Measurements from ENCODE around the gene BCDIN3D. TPM values are rescaled to one million over a fixed set of nuclear protein-coding genes. Genes with fewer than 3 reads are reported as not detected.

The BCDIN3D gene
- polyA plus RNA-seq, 1 of the 3 experiments (the other 2 are of a cell fraction) = 2.3 TPM

- H3K79me2 ChIP-seq (ENCODE audit: insufficient read depth) = peaks cover 15% of the 10 kb centered on the region; the same call in 1 of the 2 replicates
- no peak overlapping the region for H2AFZ ChIP-seq (ENCODE audit: low read depth)
- 92% methylated on average over 4 of the region's 4 CpGs for WGBS (ENCODE audit: low lambda C conversion rate)
- H3K4me1 ChIP-seq (ENCODE audit: control insufficient read depth in 1 of 2, insufficient read depth in 2 of 2, low read depth in 1 of 2, low read length in 1 of 2) = peaks cover 11 to 18% of the 10 kb centered on the region in 2 experiments; a peak in 3 of 4 replicates
- TF ChIP-seq SIN3A (IDR thresholded peaks at IDR 0.05; ENCODE audit: borderline replicate concordance, low read depth, low read length) = no peak
- no peak for TF ChIP-seq MEF2A (IDR thresholded peaks at IDR 0.05; ENCODE audit: borderline replicate concordance, low read depth)
- no peak for TF ChIP-seq MXI1 (IDR thresholded peaks at IDR 0.05; ENCODE audit: low read depth, low read length)
- TF ChIP-seq EZH2phosphoT487 (IDR thresholded peaks at IDR 0.05; ENCODE audit: borderline replicate concordance, low read depth) = no peak
- TF ChIP-seq FOXJ3 (CRISPR knock-in tag; IDR thresholded peaks at IDR 0.05) = no peak
- TF ChIP-seq RXRA (IDR thresholded peaks at IDR 0.05; ENCODE audit: borderline replicate concordance, low read depth) = no peak
- TF ChIP-seq TCF12 (IDR thresholded peaks at IDR 0.05) = no peak
- no peak for TF ChIP-seq YY1 (IDR thresholded peaks at IDR 0.05; ENCODE audit: low read depth)
- TF ChIP-seq, protein P1, sequence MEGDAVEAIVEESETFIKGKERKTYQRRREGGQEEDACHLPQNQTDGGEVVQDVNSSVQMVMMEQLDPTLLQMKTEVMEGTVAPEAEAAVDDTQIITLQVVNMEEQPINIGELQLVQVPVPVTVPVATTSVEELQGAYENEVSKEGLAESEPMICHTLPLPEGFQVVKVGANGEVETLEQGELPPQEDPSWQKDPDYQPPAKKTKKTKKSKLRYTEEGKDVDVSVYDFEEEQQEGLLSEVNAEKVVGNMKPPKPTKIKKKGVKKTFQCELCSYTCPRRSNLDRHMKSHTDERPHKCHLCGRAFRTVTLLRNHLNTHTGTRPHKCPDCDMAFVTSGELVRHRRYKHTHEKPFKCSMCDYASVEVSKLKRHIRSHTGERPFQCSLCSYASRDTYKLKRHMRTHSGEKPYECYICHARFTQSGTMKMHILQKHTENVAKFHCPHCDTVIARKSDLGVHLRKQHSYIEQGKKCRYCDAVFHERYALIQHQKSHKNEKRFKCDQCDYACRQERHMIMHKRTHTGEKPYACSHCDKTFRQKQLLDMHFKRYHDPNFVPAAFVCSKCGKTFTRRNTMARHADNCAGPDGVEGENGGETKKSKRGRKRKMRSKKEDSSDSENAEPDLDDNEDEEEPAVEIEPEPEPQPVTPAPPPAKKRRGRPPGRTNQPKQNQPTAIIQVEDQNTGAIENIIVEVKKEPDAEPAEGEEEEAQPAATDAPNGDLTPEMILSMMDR (IDR thresholded peaks at IDR 0.05) = no peak
- TF ChIP-seq EP300 (IDR thresholded peaks at IDR 0.05; ENCODE audit: borderline replicate concordance in 1 of 2, low read depth in 1 of 2, low read length in 1 of 2) = no peak
- TF ChIP-seq, protein P2, sequence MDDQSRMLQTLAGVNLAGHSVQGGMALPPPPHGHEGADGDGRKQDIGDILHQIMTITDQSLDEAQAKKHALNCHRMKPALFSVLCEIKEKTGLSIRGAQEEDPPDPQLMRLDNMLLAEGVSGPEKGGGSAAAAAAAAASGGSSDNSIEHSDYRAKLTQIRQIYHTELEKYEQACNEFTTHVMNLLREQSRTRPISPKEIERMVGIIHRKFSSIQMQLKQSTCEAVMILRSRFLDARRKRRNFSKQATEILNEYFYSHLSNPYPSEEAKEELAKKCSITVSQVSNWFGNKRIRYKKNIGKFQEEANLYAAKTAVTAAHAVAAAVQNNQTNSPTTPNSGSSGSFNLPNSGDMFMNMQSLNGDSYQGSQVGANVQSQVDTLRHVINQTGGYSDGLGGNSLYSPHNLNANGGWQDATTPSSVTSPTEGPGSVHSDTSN (IDR thresholded peaks at IDR 0.05) = no peak
- no peak for TF ChIP-seq ELF1 (IDR thresholded peaks at IDR 0.05)
- no peak for TF ChIP-seq GABPA (IDR thresholded peaks at IDR 0.05; ENCODE audit: low read depth)
- no peak for TF ChIP-seq FOXM1 (IDR thresholded peaks at IDR 0.05; ENCODE audit: low read depth)
- TF ChIP-seq, protein P3, sequence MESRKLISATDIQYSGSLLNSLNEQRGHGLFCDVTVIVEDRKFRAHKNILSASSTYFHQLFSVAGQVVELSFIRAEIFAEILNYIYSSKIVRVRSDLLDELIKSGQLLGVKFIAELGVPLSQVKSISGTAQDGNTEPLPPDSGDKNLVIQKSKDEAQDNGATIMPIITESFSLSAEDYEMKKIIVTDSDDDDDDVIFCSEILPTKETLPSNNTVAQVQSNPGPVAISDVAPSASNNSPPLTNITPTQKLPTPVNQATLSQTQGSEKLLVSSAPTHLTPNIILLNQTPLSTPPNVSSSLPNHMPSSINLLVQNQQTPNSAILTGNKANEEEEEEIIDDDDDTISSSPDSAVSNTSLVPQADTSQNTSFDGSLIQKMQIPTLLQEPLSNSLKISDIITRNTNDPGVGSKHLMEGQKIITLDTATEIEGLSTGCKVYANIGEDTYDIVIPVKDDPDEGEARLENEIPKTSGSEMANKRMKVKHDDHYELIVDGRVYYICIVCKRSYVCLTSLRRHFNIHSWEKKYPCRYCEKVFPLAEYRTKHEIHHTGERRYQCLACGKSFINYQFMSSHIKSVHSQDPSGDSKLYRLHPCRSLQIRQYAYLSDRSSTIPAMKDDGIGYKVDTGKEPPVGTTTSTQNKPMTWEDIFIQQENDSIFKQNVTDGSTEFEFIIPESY (IDR thresholded peaks at IDR 0.05; ENCODE audit: borderline replicate concordance, low read depth) = no peak
- no peak for TF ChIP-seq NFIC (IDR thresholded peaks at IDR 0.05; ENCODE audit: borderline replicate concordance)
- no peak for TF ChIP-seq NRF1 (IDR thresholded peaks at IDR 0.05; ENCODE audit: low read depth, low read length)
- no peak for TF ChIP-seq FOSL2 (IDR thresholded peaks at IDR 0.05; ENCODE audit: borderline replicate concordance, low read depth)
- TF ChIP-seq RFX5 (IDR thresholded peaks at IDR 0.05; ENCODE audit: low read length) = no peak
- TF ChIP-seq CHD2 (IDR thresholded peaks at IDR 0.05; ENCODE audit: low read length, partially characterized antibody) = no peak
- H3K9me2 ChIP-seq = no peaks in the 10 kb centered on the region
- no peak overlapping the region for H3K27ac ChIP-seq (ENCODE audit: low read depth in 2 of 2, low read length in 1 of 2)
- ChIA-PET POLR2A (interaction anchor here (1.1 to 1.5 kb wide), 2 partner anchors 16 to 25 kb away, joined by 3 to 4 read pairs; partner anchors contain the start of gene NCKAP5L), CTCF (interaction anchor here (0.7 to 5.5 kb wide), 5 partner anchors 23 to 263 kb away, joined by 3 to 30 read pairs (median 7); no protein-coding TSS in a partner anchor)
- no peak overlapping the region for H3K4me3 ChIP-seq (ENCODE audit: low read depth in 2 of 2, low read length in 1 of 2)
- H3K9me3 ChIP-seq = no peaks in the 10 kb centered on the region
- peak overlapping the region; percentile 96; the same call in 1 of the 2 replicates for H3K4me2 ChIP-seq
- H3K36me3 ChIP-seq (replicated peaks in 1 of 2; ENCODE audit: control insufficient read depth in 1 of 2, insufficient read depth in 2 of 2, low read length in 1 of 2) = no peaks in the 10 kb centered on the region
- H4K20me1 ChIP-seq (ENCODE audit: insufficient read depth) = no peaks in the 10 kb centered on the region
- H3K9ac ChIP-seq = no peak overlapping the region
- peaks cover 11% of the 10 kb centered on the region; the same call in 1 of the 2 replicates for H3K27me3 ChIP-seq (ENCODE audit: insufficient read depth)
- peaks cover 28% of the 10 kb centered on the region for H3F3A ChIP-seq (replicated peaks; ENCODE audit: insufficient read depth)
- no peak for DNase-seq
Observed at GRCh38 chr12:49843876-49844437, 1.1 kb upstream of the BCDIN3D start.
